ENCODE measurements around the gene JPH3.

DNA sequence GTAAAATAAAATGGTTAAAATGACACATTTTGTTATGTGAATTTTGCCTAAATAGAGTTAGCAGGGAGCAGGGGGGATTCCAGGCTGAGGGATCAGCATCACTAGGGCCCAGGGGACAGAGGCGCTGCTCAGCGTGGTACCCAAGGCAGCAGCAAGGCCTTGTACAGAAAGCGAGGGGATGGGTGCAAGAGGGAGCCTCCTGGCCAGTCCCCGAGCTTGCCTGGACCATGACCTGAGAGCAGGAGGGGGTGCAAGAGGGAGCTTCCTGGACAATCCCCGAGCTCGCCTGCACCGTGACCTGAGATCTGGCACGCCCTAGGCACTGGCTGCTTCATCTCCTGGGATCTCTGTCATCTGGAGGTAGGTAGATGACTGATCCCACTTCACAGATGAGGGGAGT is 17.3 kb upstream of the JPH3 start:
- TF ChIP-seq, protein P1, sequence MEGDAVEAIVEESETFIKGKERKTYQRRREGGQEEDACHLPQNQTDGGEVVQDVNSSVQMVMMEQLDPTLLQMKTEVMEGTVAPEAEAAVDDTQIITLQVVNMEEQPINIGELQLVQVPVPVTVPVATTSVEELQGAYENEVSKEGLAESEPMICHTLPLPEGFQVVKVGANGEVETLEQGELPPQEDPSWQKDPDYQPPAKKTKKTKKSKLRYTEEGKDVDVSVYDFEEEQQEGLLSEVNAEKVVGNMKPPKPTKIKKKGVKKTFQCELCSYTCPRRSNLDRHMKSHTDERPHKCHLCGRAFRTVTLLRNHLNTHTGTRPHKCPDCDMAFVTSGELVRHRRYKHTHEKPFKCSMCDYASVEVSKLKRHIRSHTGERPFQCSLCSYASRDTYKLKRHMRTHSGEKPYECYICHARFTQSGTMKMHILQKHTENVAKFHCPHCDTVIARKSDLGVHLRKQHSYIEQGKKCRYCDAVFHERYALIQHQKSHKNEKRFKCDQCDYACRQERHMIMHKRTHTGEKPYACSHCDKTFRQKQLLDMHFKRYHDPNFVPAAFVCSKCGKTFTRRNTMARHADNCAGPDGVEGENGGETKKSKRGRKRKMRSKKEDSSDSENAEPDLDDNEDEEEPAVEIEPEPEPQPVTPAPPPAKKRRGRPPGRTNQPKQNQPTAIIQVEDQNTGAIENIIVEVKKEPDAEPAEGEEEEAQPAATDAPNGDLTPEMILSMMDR (IDR thresholded peaks at IDR 0.05; ENCODE audit: poor library complexity, severe bottlenecking), result no peak
- TF ChIP-seq EP300 (conservative IDR thresholded peaks at IDR 0.05; ENCODE audit: poor library complexity, severe bottlenecking) (no peak), RAD21 (conservative IDR thresholded peaks at IDR 0.05) (no peak), POLR2AphosphoS5 (IDR thresholded peaks at IDR 0.05) (no peak), EZH2 (IDR thresholded peaks at IDR 0.05; ENCODE audit: borderline replicate concordance, insufficient read depth, low read length, poor library complexity, severe bottlenecking) (no peak), SMC3 (conservative IDR thresholded peaks at IDR 0.05; ENCODE audit: poor library complexity) (no peak), TAF1 (IDR thresholded peaks at IDR 0.05; ENCODE audit: low read depth) (no peak), MXI1 (conservative IDR thresholded peaks at IDR 0.05; ENCODE audit: poor library complexity, severe bottlenecking) (no peak)
- TF ChIP-seq, protein P2, sequence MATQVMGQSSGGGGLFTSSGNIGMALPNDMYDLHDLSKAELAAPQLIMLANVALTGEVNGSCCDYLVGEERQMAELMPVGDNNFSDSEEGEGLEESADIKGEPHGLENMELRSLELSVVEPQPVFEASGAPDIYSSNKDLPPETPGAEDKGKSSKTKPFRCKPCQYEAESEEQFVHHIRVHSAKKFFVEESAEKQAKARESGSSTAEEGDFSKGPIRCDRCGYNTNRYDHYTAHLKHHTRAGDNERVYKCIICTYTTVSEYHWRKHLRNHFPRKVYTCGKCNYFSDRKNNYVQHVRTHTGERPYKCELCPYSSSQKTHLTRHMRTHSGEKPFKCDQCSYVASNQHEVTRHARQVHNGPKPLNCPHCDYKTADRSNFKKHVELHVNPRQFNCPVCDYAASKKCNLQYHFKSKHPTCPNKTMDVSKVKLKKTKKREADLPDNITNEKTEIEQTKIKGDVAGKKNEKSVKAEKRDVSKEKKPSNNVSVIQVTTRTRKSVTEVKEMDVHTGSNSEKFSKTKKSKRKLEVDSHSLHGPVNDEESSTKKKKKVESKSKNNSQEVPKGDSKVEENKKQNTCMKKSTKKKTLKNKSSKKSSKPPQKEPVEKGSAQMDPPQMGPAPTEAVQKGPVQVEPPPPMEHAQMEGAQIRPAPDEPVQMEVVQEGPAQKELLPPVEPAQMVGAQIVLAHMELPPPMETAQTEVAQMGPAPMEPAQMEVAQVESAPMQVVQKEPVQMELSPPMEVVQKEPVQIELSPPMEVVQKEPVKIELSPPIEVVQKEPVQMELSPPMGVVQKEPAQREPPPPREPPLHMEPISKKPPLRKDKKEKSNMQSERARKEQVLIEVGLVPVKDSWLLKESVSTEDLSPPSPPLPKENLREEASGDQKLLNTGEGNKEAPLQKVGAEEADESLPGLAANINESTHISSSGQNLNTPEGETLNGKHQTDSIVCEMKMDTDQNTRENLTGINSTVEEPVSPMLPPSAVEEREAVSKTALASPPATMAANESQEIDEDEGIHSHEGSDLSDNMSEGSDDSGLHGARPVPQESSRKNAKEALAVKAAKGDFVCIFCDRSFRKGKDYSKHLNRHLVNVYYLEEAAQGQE (IDR thresholded peaks at IDR 0.05; ENCODE audit: borderline replicate concordance), result no peak
